ENCODE results near the gene ABCC12.

ABCC12 gene

DNA sequence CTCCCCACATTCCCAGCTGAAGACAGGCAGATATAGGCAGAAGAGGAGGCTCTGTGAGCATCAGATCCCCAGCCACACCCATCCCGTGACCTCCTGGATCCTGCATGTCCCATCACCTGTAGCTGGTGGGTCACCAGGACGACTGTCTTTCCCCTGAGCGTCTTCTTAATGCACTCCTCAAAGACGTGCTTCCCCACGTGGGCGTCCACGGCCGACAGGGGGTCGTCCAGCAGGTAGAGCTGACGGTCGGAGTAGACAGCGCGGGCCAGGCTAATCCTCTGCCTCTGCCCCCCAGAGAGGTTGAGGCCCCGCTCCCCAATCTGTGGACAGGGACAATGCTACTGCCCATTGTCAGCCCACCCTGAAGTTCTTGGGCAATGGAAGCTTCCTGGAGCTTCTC is 40.5 kb downstream of the ABCC12 start:
- no peaks in the 10 kb centered on the region for H3K79me1 ChIP-seq (replicated peaks; ENCODE audit: low read length, poor library complexity, severe bottlenecking)
- H2BK5ac ChIP-seq (ENCODE audit: low read depth, low read length, poor library complexity, severe bottlenecking), result no peak overlapping the region
- H3K4me3 ChIP-seq (ENCODE audit: insufficient read depth in 1 of 2, low read depth in 1 of 2, low read length in 2 of 2), result no peak overlapping the region
- 93% methylated on average over 14 of the region's 14 CpGs for WGBS
- H2BK120ac ChIP-seq (ENCODE audit: low read depth, low read length), result no peak overlapping the region
- no peak overlapping the region for H2BK15ac ChIP-seq (ENCODE audit: low read depth, poor library complexity, severe bottlenecking)
- H3K4me1 ChIP-seq (ENCODE audit: control insufficient read depth, insufficient read depth, low read depth, low read length), result peaks cover 4% of the 10 kb centered on the region
- no peak overlapping the region for H3K4me2 ChIP-seq (ENCODE audit: low read length, poor library complexity, severe bottlenecking)
- H4K91ac ChIP-seq (ENCODE audit: low read length), result no peak overlapping the region
- H3K14ac ChIP-seq (ENCODE audit: low read length in 2 of 2), result no peak overlapping the region
- H3K27me3 ChIP-seq (ENCODE audit: control insufficient read depth in 1 of 2, insufficient read depth in 1 of 2, low read length in 2 of 2), result peaks cover 14 to 45% of the 10 kb centered on the region in 2 experiments
- no peak overlapping the region for H3K27ac ChIP-seq (ENCODE audit: low read length, poor library complexity, severe bottlenecking)
- no peak overlapping the region for H2AK5ac ChIP-seq (ENCODE audit: low read length, severe bottlenecking)
- H2BK12ac ChIP-seq (ENCODE audit: low read length in 2 of 2), result no peak overlapping the region
- H3K9me3 ChIP-seq (ENCODE audit: control insufficient read depth, low read length), result no peaks in the 10 kb centered on the region
- H3K23ac ChIP-seq (ENCODE audit: low read length in 2 of 2), result no peak overlapping the region
- DNase-seq, result no peak
- no peaks in the 10 kb centered on the region for H3K36me3 ChIP-seq (ENCODE audit: control insufficient read depth in 1 of 2, insufficient read depth in 2 of 2, low read depth in 1 of 2, low read length in 2 of 2)
- no peak overlapping the region for H4K8ac ChIP-seq (ENCODE audit: low read length)
- H2AFZ ChIP-seq (ENCODE audit: low read depth, low read length), result no peak overlapping the region
- H3K9ac ChIP-seq (ENCODE audit: low read length), result no peak overlapping the region
- no peak overlapping the region for H3K4ac ChIP-seq (ENCODE audit: low read depth in 1 of 2, low read length in 2 of 2)
- H3K18ac ChIP-seq (ENCODE audit: low read depth in 1 of 2, low read length in 2 of 2), result no peak overlapping the region

- DNase-seq, result no peak
Observed at GRCh38 chr16:48114410-48114809, 41.4 kb downstream of the ABCC12 start.

GRCh38 chr16:48113471-48113870 is 42.3 kb downstream of the ABCC12 start:
- H3K14ac ChIP-seq (ENCODE audit: low read length in 2 of 2), result no peak overlapping the region
- H3K4me1 ChIP-seq (ENCODE audit: control insufficient read depth, insufficient read depth, low read depth, low read length), result peaks cover 4% of the 10 kb centered on the region
- no peak overlapping the region for H4K91ac ChIP-seq (ENCODE audit: low read length)
- no peak overlapping the region for H2AK5ac ChIP-seq (ENCODE audit: low read length, severe bottlenecking)
- no peak overlapping the region for H2BK12ac ChIP-seq (ENCODE audit: low read length in 2 of 2)
- H3K9ac ChIP-seq (ENCODE audit: low read length), result no peak overlapping the region
- H3K4me2 ChIP-seq (ENCODE audit: low read length, poor library complexity, severe bottlenecking), result no peak overlapping the region
- H2BK15ac ChIP-seq (ENCODE audit: low read depth, poor library complexity, severe bottlenecking), result no peak overlapping the region
- WGBS, result 84% methylated on average over 7 of the region's 7 CpGs
- H4K8ac ChIP-seq (ENCODE audit: low read length), result no peak overlapping the region
- H3K4me3 ChIP-seq (ENCODE audit: insufficient read depth in 1 of 2, low read depth in 1 of 2, low read length in 2 of 2), result no peak overlapping the region
- H3K27me3 ChIP-seq (ENCODE audit: control insufficient read depth in 1 of 2, insufficient read depth in 1 of 2, low read length in 2 of 2), result peaks cover 28 to 64% of the 10 kb centered on the region in 2 experiments
- DNase-seq, result no peak
- H2AFZ ChIP-seq (ENCODE audit: low read depth, low read length), result no peak overlapping the region
- no peaks in the 10 kb centered on the region for H3K36me3 ChIP-seq (ENCODE audit: control insufficient read depth in 1 of 2, insufficient read depth in 2 of 2, low read depth in 1 of 2, low read length in 2 of 2)
- no peak overlapping the region for H3K23ac ChIP-seq (ENCODE audit: low read length in 2 of 2)
- no peaks in the 10 kb centered on the region for H3K9me3 ChIP-seq (ENCODE audit: control insufficient read depth, low read length)
- H2BK5ac ChIP-seq (ENCODE audit: low read depth, low read length, poor library complexity, severe bottlenecking), result no peak overlapping the region
- H3K27ac ChIP-seq (ENCODE audit: low read length, poor library complexity, severe bottlenecking), result no peak overlapping the region
- H3K79me1 ChIP-seq (replicated peaks; ENCODE audit: low read length, poor library complexity, severe bottlenecking), result no peaks in the 10 kb centered on the region
- no peak overlapping the region for H2BK120ac ChIP-seq (ENCODE audit: low read depth, low read length)
- no peak overlapping the region for H3K18ac ChIP-seq (ENCODE audit: low read depth in 1 of 2, low read length in 2 of 2)
- no peak overlapping the region for H3K4ac ChIP-seq (ENCODE audit: low read depth in 1 of 2, low read length in 2 of 2)

More at GRCh38 chr16:48114410-48114809, 41.4 kb downstream of the ABCC12 start:
- H3K4me1 ChIP-seq (ENCODE audit: control insufficient read depth, insufficient read depth, low read depth, low read length), result peaks cover 4% of the 10 kb centered on the region
- H2BK15ac ChIP-seq (ENCODE audit: low read depth, poor library complexity, severe bottlenecking), result no peak overlapping the region
- 93% methylated on average over 2 of the region's 7 CpGs for WGBS
- no peak overlapping the region for H3K4me3 ChIP-seq (ENCODE audit: insufficient read depth in 1 of 2, low read depth in 1 of 2, low read length in 2 of 2)
- H2BK12ac ChIP-seq (ENCODE audit: low read length in 2 of 2), result no peak overlapping the region
- H2AFZ ChIP-seq (ENCODE audit: low read depth, low read length), result no peak overlapping the region
- H3K4ac ChIP-seq (ENCODE audit: low read depth in 1 of 2, low read length in 2 of 2), result no peak overlapping the region
- no peak overlapping the region for H3K14ac ChIP-seq (ENCODE audit: low read length in 2 of 2)
- no peaks in the 10 kb centered on the region for H3K9me3 ChIP-seq (ENCODE audit: control insufficient read depth, low read length)
- no peak overlapping the region for H3K4me2 ChIP-seq (ENCODE audit: low read length, poor library complexity, severe bottlenecking)
- H2AK5ac ChIP-seq (ENCODE audit: low read length, severe bottlenecking), result no peak overlapping the region
- H4K91ac ChIP-seq (ENCODE audit: low read length), result no peak overlapping the region
- H3K18ac ChIP-seq (ENCODE audit: low read depth in 1 of 2, low read length in 2 of 2), result no peak overlapping the region
- H3K9ac ChIP-seq (ENCODE audit: low read length), result no peak overlapping the region
- H2BK120ac ChIP-seq (ENCODE audit: low read depth, low read length), result no peak overlapping the region
- H3K23ac ChIP-seq (ENCODE audit: low read length in 2 of 2), result no peak overlapping the region
- H3K36me3 ChIP-seq (ENCODE audit: control insufficient read depth in 1 of 2, insufficient read depth in 2 of 2, low read depth in 1 of 2, low read length in 2 of 2), result no peaks in the 10 kb centered on the region
- peaks cover 23 to 54% of the 10 kb centered on the region in 2 experiments for H3K27me3 ChIP-seq (ENCODE audit: control insufficient read depth in 1 of 2, insufficient read depth in 1 of 2, low read length in 2 of 2)
- H3K27ac ChIP-seq (ENCODE audit: low read length, poor library complexity, severe bottlenecking), result no peak overlapping the region
- no peaks in the 10 kb centered on the region for H3K79me1 ChIP-seq (replicated peaks; ENCODE audit: low read length, poor library complexity, severe bottlenecking)
- H4K8ac ChIP-seq (ENCODE audit: low read length), result no peak overlapping the region
- H2BK5ac ChIP-seq (ENCODE audit: low read depth, low read length, poor library complexity, severe bottlenecking), result no peak overlapping the region

GRCh38 chr16:48113001-48113400 is 42.8 kb downstream of the ABCC12 start:
- no peak overlapping the region for H4K8ac ChIP-seq (ENCODE audit: low read length)
- no peak overlapping the region for H4K91ac ChIP-seq (ENCODE audit: low read length)
- H3K23ac ChIP-seq (ENCODE audit: low read length in 2 of 2), result no peak overlapping the region
- H3K4me2 ChIP-seq (ENCODE audit: low read length, poor library complexity, severe bottlenecking), result no peak overlapping the region
- H3K27me3 ChIP-seq (ENCODE audit: control insufficient read depth in 1 of 2, insufficient read depth in 1 of 2, low read length in 2 of 2), result peaks cover 28 to 64% of the 10 kb centered on the region in 2 experiments
- no peak overlapping the region for H3K9ac ChIP-seq (ENCODE audit: low read length)
- no peak overlapping the region for H2BK15ac ChIP-seq (ENCODE audit: low read depth, poor library complexity, severe bottlenecking)
- DNase-seq, result no peak
- no peak overlapping the region for H2BK120ac ChIP-seq (ENCODE audit: low read depth, low read length)
- no peak overlapping the region for H3K18ac ChIP-seq (ENCODE audit: low read depth in 1 of 2, low read length in 2 of 2)
- no peak overlapping the region for H3K14ac ChIP-seq (ENCODE audit: low read length in 2 of 2)
- H3K4me3 ChIP-seq (ENCODE audit: insufficient read depth in 1 of 2, low read depth in 1 of 2, low read length in 2 of 2), result no peak overlapping the region
- H3K79me1 ChIP-seq (replicated peaks; ENCODE audit: low read length, poor library complexity, severe bottlenecking), result no peaks in the 10 kb centered on the region
- no peak overlapping the region for H2AFZ ChIP-seq (ENCODE audit: low read depth, low read length)
- 85% methylated on average over 6 of the region's 6 CpGs for WGBS
- peaks cover 4% of the 10 kb centered on the region for H3K4me1 ChIP-seq (ENCODE audit: control insufficient read depth, insufficient read depth, low read depth, low read length)
- H3K27ac ChIP-seq (ENCODE audit: low read length, poor library complexity, severe bottlenecking), result no peak overlapping the region
- no peaks in the 10 kb centered on the region for H3K36me3 ChIP-seq (ENCODE audit: control insufficient read depth in 1 of 2, insufficient read depth in 2 of 2, low read depth in 1 of 2, low read length in 2 of 2)
- no peak overlapping the region for H2BK5ac ChIP-seq (ENCODE audit: low read depth, low read length, poor library complexity, severe bottlenecking)
- H3K4ac ChIP-seq (ENCODE audit: low read depth in 1 of 2, low read length in 2 of 2), result no peak overlapping the region
- no peaks in the 10 kb centered on the region for H3K9me3 ChIP-seq (ENCODE audit: control insufficient read depth, low read length)
- no peak overlapping the region for H2BK12ac ChIP-seq (ENCODE audit: low read length in 2 of 2)
- no peak overlapping the region for H2AK5ac ChIP-seq (ENCODE audit: low read length, severe bottlenecking)

All from mesenchymal stem cell (in vitro differentiated cells and primary cell).